Natural killer cell (primary cell): ENCODE measurements around the gene PIK3R4. TPM values are rescaled to one million over a fixed set of nuclear protein-coding genes. Genes with fewer than 3 reads are reported as not detected.

Experiments used
- ATAC-seq, 3 donors: fragments of 150-1000 bp in 2 of 3; fragments of 200-7000 bp in 1 of 3; cut with Tn5 transposase; 1 replicate in 1 of 3; 2 replicates in 2 of 3; pipeline ENCODE4 v1.10.0; 2021; ENCODE audit warnings: mild to moderate bottlenecking in 2 of 3, moderate library complexity in 2 of 3
- DNase-seq, 2 donors: peaks; one replicate each; pipeline versions ENCODE4 v3.0.0 to v3.0.0-alpha.2; 2013 to 2021; ENCODE audit warnings: mixed read lengths in 1 of 2
- H3K27ac ChIP-seq: one replicate; pipeline ENCODE4 v1.5.1; 2013; ENCODE audit warnings: mild to moderate bottlenecking, low read length
- H3K27me3 ChIP-seq: one replicate; pipeline ENCODE4 v1.6.1; 2013; ENCODE audit warnings: low read length; ENCODE audit not compliant: control insufficient read depth, insufficient read depth
- H3K36me3 ChIP-seq: one replicate; pipeline ENCODE4 v1.6.1; 2013; ENCODE audit warnings: low read length; ENCODE audit not compliant: control insufficient read depth, insufficient read depth
- H3K4me1 ChIP-seq: one replicate; pipeline ENCODE4 v1.6.1; 2013; ENCODE audit warnings: low read length; ENCODE audit not compliant: control insufficient read depth, insufficient read depth
- H3K4me3 ChIP-seq: one replicate; pipeline ENCODE4 v1.5.1; 2013; ENCODE audit warnings: low read length
- H3K9me3 ChIP-seq: one replicate; pipeline ENCODE4 v1.6.1; 2013; ENCODE audit warnings: low read length; ENCODE audit not compliant: control insufficient read depth, insufficient read depth
- H3K27ac Mint-ChIP-seq, 2 donors: one replicate each; pipeline ENCODE4 v1.8.0; 2022; ENCODE audit warnings: mild to moderate bottlenecking in 2 of 2, mixed read lengths in 2 of 2, moderate library complexity in 1 of 2
- H3K27me3 Mint-ChIP-seq, 2 donors: one replicate each; pipeline ENCODE4 v1.8.0; 2022; ENCODE audit warnings: low read depth in 2 of 2, mixed read lengths in 2 of 2
- H3K36me3 Mint-ChIP-seq: one replicate; pipeline ENCODE4 v1.8.0; 2022; ENCODE audit warnings: mixed read lengths
- H3K4me1 Mint-ChIP-seq, 2 donors: one replicate each; pipeline ENCODE4 v1.8.0; 2022; ENCODE audit warnings: mixed read lengths in 2 of 2
- H3K4me3 Mint-ChIP-seq: one replicate; pipeline ENCODE4 v1.8.0; 2022; ENCODE audit warnings: mild to moderate bottlenecking, moderate library complexity, mixed read lengths
- H3K9me3 Mint-ChIP-seq, 2 donors: one replicate each; pipeline ENCODE4 v1.8.0; 2022; ENCODE audit warnings: mixed read lengths in 2 of 2
- CTCF ChIP-seq: fragments of 200-600 bp; IDR thresholded peaks from one replicate; pipeline ENCODE4 v1.8.0; 2022; ENCODE audit warnings: antibody characterized with exemption
- WGBS: methylation state at CpG from one replicate; pipeline ENCODE4 v1.1.7; 2013; ENCODE audit warnings: missing lambda C conversion rate; ENCODE audit not compliant: insufficient coverage; 5-methylcytosine and 5-hydroxymethylcytosine counted together
- intact Hi-C: fragments of 100-400 bp; cut with micrococcal nuclease; formaldehyde crosslinking; loops from one replicate; pipeline ENCODE4 v1.14.2; 2022
- total RNA-seq, 4 donors: library from RNA; stranded (reverse); fragments of 120-200 nt in 1 of 4; gene quantifications; one replicate each; pipeline versions ENCODE4 v1.2.3 to v1.2.4, GENCODE V29; 2013 to 2022

Gene PIK3R4
- total RNA-seq, 3 donors from 2014 or later (not counting 1 experiment from before 2014, with no cell fraction given), result 14.3 to 20.8 (median 17.0) TPM

GRCh38 chr3:130741946-130742610, 4.6 kb downstream of the PIK3R4 start:
- WGBS, result 94% methylated on average over 4 of the region's 6 CpGs
- H3K4me1 ChIP-seq, result peaks cover 10% of the 10 kb centered on the region
- no peaks in the 10 kb centered on the region for H3K9me3 ChIP-seq
- H3K4me3 ChIP-seq, result no peak overlapping the region
- H3K36me3 ChIP-seq, result peaks cover 27% of the 10 kb centered on the region
- no peaks in the 10 kb centered on the region for H3K27me3 ChIP-seq
- H3K9me3 Mint-ChIP-seq, result no peaks in the 10 kb centered on the region
- H3K27ac ChIP-seq, result no peak overlapping the region
- H3K27me3 Mint-ChIP-seq, result no peaks in the 10 kb centered on the region
- DNase-seq (no peak), ATAC-seq (no peak)
- intact Hi-C loops, result no loop called here
- H3K4me3 Mint-ChIP-seq, result no peak overlapping the region
- H3K27ac Mint-ChIP-seq, result no peak overlapping the region
- H3K36me3 Mint-ChIP-seq, result no peaks in the 10 kb centered on the region
- TF ChIP-seq CTCF, result no peak
- H3K4me1 Mint-ChIP-seq, result peaks cover 65% of the 10 kb centered on the region in 2 donors

DNA sequence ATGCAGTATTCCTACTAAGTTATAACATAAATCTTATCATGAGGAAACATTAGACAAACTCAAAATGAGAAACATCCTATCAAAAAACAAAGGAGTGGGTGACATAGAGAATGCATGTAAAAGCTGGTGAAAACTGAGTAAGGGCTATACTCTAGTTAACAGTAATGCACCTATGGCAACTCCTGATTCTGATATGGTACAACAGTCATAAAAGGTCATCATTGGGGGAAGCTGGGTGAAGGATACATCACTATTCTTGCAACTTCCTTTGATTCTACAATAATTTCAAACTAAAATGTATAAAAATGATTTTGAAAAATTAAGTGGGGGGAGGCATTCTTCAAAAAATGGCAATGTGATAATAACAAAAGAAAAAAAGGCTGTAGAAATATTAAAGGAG, 6.8 kb downstream of the PIK3R4 start:
- Histone ChIP-seq H3K27me3 (no peaks in the 10 kb centered on the region), H3K36me3 (peaks cover 33% of the 10 kb centered on the region), H3K9me3 (no peaks in the 10 kb centered on the region), H3K27ac (no peak overlapping the region), H3K4me1 (no peaks in the 10 kb centered on the region), H3K4me3 (no peak overlapping the region)
- Mint-ChIP-seq H3K36me3 (no peaks in the 10 kb centered on the region), H3K27me3 (no peaks in the 10 kb centered on the region), H3K4me3 (no peak overlapping the region), H3K9me3 (no peaks in the 10 kb centered on the region), H3K4me1 (peaks cover 59 to 61% of the 10 kb centered on the region in 2 donors), H3K27ac (no peak overlapping the region)
- TF ChIP-seq CTCF, result no peak
- intact Hi-C loops, result no loop called here
- no peak for DNase-seq
- no peak for ATAC-seq

DNA sequence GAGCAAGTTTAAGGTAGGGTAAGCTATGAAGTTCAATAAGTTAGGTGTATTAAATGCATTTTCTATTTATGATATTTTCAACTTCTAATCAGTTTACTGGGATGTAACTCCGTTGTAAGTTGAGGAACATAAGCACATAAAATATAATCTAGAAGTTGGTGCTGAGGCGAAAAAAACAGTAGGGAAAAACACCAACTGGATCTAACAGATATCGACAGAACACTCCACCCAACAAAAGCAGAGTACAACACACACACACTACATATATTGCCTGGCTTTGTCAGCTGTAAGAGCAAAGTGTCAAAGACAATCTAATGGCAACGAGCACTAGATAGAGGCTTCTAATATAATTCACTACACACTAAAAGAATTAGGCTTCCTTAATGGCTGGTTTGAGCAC, 8.4 kb downstream of the PIK3R4 start:
- Histone ChIP-seq H3K9me3 (no peaks in the 10 kb centered on the region), H3K27ac (no peak overlapping the region), H3K27me3 (no peaks in the 10 kb centered on the region), H3K36me3 (peaks cover 39% of the 10 kb centered on the region), H3K4me1 (no peaks in the 10 kb centered on the region), H3K4me3 (no peak overlapping the region)
- TF ChIP-seq CTCF, result no peak
- WGBS, result 100% methylated on average over 3 of the region's 4 CpGs
- intact Hi-C loops, result no loop called here
- no peak for ATAC-seq
- H3K4me1 Mint-ChIP-seq, result peaks cover 43 to 48% of the 10 kb centered on the region in 2 donors
- H3K27me3 Mint-ChIP-seq, result no peaks in the 10 kb centered on the region
- H3K4me3 Mint-ChIP-seq, result no peak overlapping the region
- no peaks in the 10 kb centered on the region for H3K9me3 Mint-ChIP-seq
- H3K27ac Mint-ChIP-seq, result no peak overlapping the region
- H3K36me3 Mint-ChIP-seq, result no peaks in the 10 kb centered on the region
- DNase-seq, result no peak

GRCh38 chr3:130737622-130738021, 9.0 kb downstream of the PIK3R4 start:
- no peaks in the 10 kb centered on the region for H3K9me3 ChIP-seq
- TF ChIP-seq CTCF, result no peak
- ATAC-seq (no peak), DNase-seq (no peak)
- Mint-ChIP-seq H3K27me3 (no peaks in the 10 kb centered on the region), H3K4me3 (no peak overlapping the region), H3K36me3 (no peaks in the 10 kb centered on the region), H3K27ac (no peak overlapping the region), H3K4me1 (peaks cover 37 to 43% of the 10 kb centered on the region in 2 donors), H3K9me3 (no peaks in the 10 kb centered on the region)
- intact Hi-C loops, result no loop called here
- H3K4me1 ChIP-seq, result no peaks in the 10 kb centered on the region
- WGBS, result no CpG with 5 or more reads among the region's 2 CpGs
- H3K4me3 ChIP-seq, result no peak overlapping the region
- H3K36me3 ChIP-seq, result peaks cover 44% of the 10 kb centered on the region
- H3K27me3 ChIP-seq, result no peaks in the 10 kb centered on the region
- H3K27ac ChIP-seq, result no peak overlapping the region
